K562 (cell line): ENCODE measurements around the gene GLI1. TPM values are rescaled to one million over a fixed set of nuclear protein-coding genes. Genes with fewer than 3 reads are reported as not detected.

Experiments
- E2F3 ChIP-seq: fragments of 250-450 bp; sonication (Bioruptor Pico); IDR thresholded peaks from 2 replicates; pipeline ENCODE4 v1.4.0; 2020; ENCODE audit warnings: mild to moderate bottlenecking
- HMGN3 ChIP-seq: IDR thresholded peaks from 2 replicates; pipeline ENCODE4 v1.6.1; 2011; ENCODE audit warnings: borderline replicate concordance, low read depth, mild to moderate bottlenecking, mixed read lengths, low read length; ENCODE audit not compliant: insufficient read length; ENCODE audit errors: extremely low read depth
- PCBP1 ChIP-seq: fragments of 200-400 bp; formaldehyde crosslinking; IDR thresholded peaks from 2 replicates; pipeline ENCODE4 v1.6.1; 2018; ENCODE audit warnings: mild to moderate bottlenecking, low read depth, low read length; ENCODE audit not compliant: poor library complexity, severe bottlenecking
- PHF20 ChIP-seq: fragments of 450-650 bp; IDR thresholded peaks from 2 replicates; pipeline ENCODE4 v1.6.1; 2018; ENCODE audit not compliant: partially characterized antibody
- PRDM10 ChIP-seq: fragments of 450-650 bp; IDR thresholded peaks from 2 replicates; pipeline ENCODE4 v1.6.1; 2018; ENCODE audit not compliant: partially characterized antibody
- RAD21 ChIP-seq, 2 experiments: fragments of 250-450 bp in 1 of 2; fragments of 450-650 bp in 1 of 2; sonication (Bioruptor Pico) in 1 of 2; formaldehyde crosslinking in 1 of 2; IDR thresholded peaks in 1 of 2; conservative IDR thresholded peaks in 1 of 2; 2 replicates each; pipeline versions ENCODE4 v1.4.0 to v1.8.0; 2020 to 2022; ENCODE audit warnings: mild to moderate bottlenecking in 2 of 2, moderate library complexity in 1 of 2
- SLC30A9 ChIP-seq: fragments of 250-450 bp; sonication (Bioruptor Pico); IDR thresholded peaks from 2 replicates; pipeline ENCODE4 v1.8.0; 2022; ENCODE audit warnings: mild to moderate bottlenecking, moderate library complexity
- ZBTB26 ChIP-seq: fragments of 450-650 bp; formaldehyde crosslinking; IDR thresholded peaks from 2 replicates; pipeline ENCODE4 v1.4.0; 2022; ENCODE audit warnings: missing genetic modification characterization
- ZHX1 ChIP-seq: fragments of 150-350 bp; conservative IDR thresholded peaks from 2 replicates; pipeline ENCODE4 v1.6.1; 2014; ENCODE audit warnings: low read length
- polyA plus RNA-seq, 8 experiments: library from polyadenylated mRNA; depleted of rRNA in 4 of 8; stranded (reverse) in 5 of 8; unstranded in 3 of 8; fragments of >200 nt; fragmentation: Nextera tagmentation in 2 of 8; fragmentation: Illumina TruSeq in 1 of 8; extraction: Ambion mirVana in 2 of 8; extraction: Trizol in 1 of 8; gene quantifications; 2 replicates each; pipeline versions ENCODE4 v1.2.1 to v1.2.3, GENCODE V29; 2011 to 2014; ENCODE audit warnings: inconsistent platforms in 1 of 8, missing spikeins in 1 of 8
- total RNA-seq, 7 experiments: library from RNA; depleted of rRNA in 6 of 7; stranded (reverse); fragments of >200 nt in 6 of 7; fragmentation: Illumina TruSeq in 2 of 7; extraction: Trizol in 2 of 7; gene quantifications; 2 replicates each; pipeline versions ENCODE4 v1.2.1 to v1.2.3, GENCODE V29; 2011 to 2021; ENCODE audit warnings: low replicate concordance in 1 of 7
- TF ChIP-seq, protein P1 (sequence below), 3 experiments: fragments of 200-800 bp in 1 of 3; fragments of 250-450 bp in 1 of 3; fragments of 450-650 bp in 1 of 3; sonication (Bioruptor Pico) in 1 of 3; sonication (Bioruptor generic) in 1 of 3; formaldehyde crosslinking in 1 of 3; IDR thresholded peaks; 2 replicates each; pipeline versions ENCODE4 v1.6.1 to v1.8.0; 2016 to 2022; ENCODE audit warnings: mild to moderate bottlenecking in 2 of 3, missing genetic modification characterization in 2 of 3, missing compliant biosample characterization in 1 of 3, moderate library complexity in 1 of 3
- TF ChIP-seq, protein P2 (sequence below): sonication (generic); formaldehyde crosslinking; IDR thresholded peaks from 2 replicates; pipeline ENCODE4 v1.8.0; 2022; ENCODE audit warnings: mild to moderate bottlenecking, missing genetic modification reagents

Gene GLI1
- total and polyA plus RNA-seq, 9 of the 15 experiments (the other 6 are each of a cell fraction or from before 2014, with no cell fraction given), result 0.24 to 3.7 (median 0.61) TPM

GRCh38 chr12:57430931-57431566 is 28.5 kb upstream of the GLI1 start, which contains the start of gene R3HDM2 (continued):
- TF ChIP-seq PRDM10, result peak; percentile 40
- 0 out of 4 replicates have a peak, but pooled peaks of 1 of the 2 experiments have one; percentile 11 for TF ChIP-seq RAD21 (CRISPR knock-in tag; conservative IDR thresholded peaks at IDR 0.05 in 1 of 2, IDR thresholded peaks at IDR 0.05 in 1 of 2)
- TF ChIP-seq, protein P1, sequence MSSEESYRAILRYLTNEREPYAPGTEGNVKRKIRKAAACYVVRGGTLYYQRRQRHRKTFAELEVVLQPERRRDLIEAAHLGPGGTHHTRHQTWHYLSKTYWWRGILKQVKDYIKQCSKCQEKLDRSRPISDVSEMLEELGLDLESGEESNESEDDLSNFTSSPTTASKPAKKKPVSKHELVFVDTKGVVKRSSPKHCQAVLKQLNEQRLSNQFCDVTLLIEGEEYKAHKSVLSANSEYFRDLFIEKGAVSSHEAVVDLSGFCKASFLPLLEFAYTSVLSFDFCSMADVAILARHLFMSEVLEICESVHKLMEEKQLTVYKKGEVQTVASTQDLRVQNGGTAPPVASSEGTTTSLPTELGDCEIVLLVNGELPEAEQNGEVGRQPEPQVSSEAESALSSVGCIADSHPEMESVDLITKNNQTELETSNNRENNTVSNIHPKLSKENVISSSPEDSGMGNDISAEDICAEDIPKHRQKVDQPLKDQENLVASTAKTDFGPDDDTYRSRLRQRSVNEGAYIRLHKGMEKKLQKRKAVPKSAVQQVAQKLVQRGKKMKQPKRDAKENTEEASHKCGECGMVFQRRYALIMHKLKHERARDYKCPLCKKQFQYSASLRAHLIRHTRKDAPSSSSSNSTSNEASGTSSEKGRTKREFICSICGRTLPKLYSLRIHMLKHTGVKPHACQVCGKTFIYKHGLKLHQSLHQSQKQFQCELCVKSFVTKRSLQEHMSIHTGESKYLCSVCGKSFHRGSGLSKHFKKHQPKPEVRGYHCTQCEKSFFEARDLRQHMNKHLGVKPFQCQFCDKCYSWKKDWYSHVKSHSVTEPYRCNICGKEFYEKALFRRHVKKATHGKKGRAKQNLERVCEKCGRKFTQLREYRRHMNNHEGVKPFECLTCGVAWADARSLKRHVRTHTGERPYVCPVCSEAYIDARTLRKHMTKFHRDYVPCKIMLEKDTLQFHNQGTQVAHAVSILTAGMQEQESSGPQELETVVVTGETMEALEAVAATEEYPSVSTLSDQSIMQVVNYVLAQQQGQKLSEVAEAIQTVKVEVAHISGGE (CRISPR knock-in tag; IDR thresholded peaks at IDR 0.05), result peak in 1 of 3 experiments; percentile 87; a peak in 2 of 6 replicates
- TF ChIP-seq PHF20, result peak; percentile 82
- TF ChIP-seq SLC30A9 (CRISPR knock-in tag), result no peak
- no peak for TF ChIP-seq ZHX1
- TF ChIP-seq ZBTB26 (CRISPR knock-in tag), result no peak
- TF ChIP-seq E2F3 (CRISPR knock-in tag), result peak; percentile 85; the same call in 1 of the 2 replicates
- TF ChIP-seq, protein P2, sequence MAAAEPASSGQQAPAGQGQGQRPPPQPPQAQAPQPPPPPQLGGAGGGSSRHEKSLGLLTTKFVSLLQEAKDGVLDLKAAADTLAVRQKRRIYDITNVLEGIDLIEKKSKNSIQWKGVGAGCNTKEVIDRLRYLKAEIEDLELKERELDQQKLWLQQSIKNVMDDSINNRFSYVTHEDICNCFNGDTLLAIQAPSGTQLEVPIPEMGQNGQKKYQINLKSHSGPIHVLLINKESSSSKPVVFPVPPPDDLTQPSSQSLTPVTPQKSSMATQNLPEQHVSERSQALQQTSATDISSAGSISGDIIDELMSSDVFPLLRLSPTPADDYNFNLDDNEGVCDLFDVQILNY, result peak; percentile 97
- peak; percentile 96 for TF ChIP-seq PCBP1
- peak; percentile 57 for TF ChIP-seq HMGN3
